ENCODE data around the gene GPHN. TPM values are rescaled to one million over a fixed set of nuclear protein-coding genes. Genes with fewer than 3 reads are reported as not detected.

Gene GPHN
- total RNA-seq, 1 donor = 8.3 TPM

GRCh38 chr14:67173719-67174118 lies 665.8 kb downstream of the GPHN start:
- H3K27me3 ChIP-seq (ENCODE audit: insufficient read depth, low read length) = no peaks in the 10 kb centered on the region
- no peak for DNase-seq (ENCODE audit: insufficient read length, low spot score, missing footprints)
- no peaks in the 10 kb centered on the region for H4K20me1 ChIP-seq (ENCODE audit: insufficient read depth, low read length)
- no peaks in the 10 kb centered on the region for H3K9me3 ChIP-seq (ENCODE audit: low read depth, low read length)
- no peaks in the 10 kb centered on the region for H3K79me2 ChIP-seq (ENCODE audit: insufficient read depth, low read length)
- no peak overlapping the region for H3K27ac ChIP-seq (ENCODE audit: low read depth, low read length)
- no peak overlapping the region for H2AFZ ChIP-seq (ENCODE audit: low read length)
- TF ChIP-seq CTCF (IDR thresholded peaks at IDR 0.05; ENCODE audit: extremely low read depth, low read depth, low read length) = no peak
- no peak overlapping the region for H3K4me3 ChIP-seq (ENCODE audit: insufficient read depth, low read length)
- H3K4me1 ChIP-seq (ENCODE audit: insufficient read depth, low read length) = no peaks in the 10 kb centered on the region
- H3K36me3 ChIP-seq (ENCODE audit: insufficient read depth, low read length) = no peaks in the 10 kb centered on the region
- H3K4me2 ChIP-seq (ENCODE audit: insufficient read depth, low read length) = no peak overlapping the region

GRCh38 chr14:67186172-67186768 lies 678.3 kb downstream of the GPHN start:
- no peak overlapping the region for H2AFZ ChIP-seq (ENCODE audit: low read length)
- H3K4me2 ChIP-seq (ENCODE audit: insufficient read depth, low read length) = peak overlapping the region; percentile 49
- DNase-seq (ENCODE audit: insufficient read length, low spot score, missing footprints) = no peak
- no peaks in the 10 kb centered on the region for H3K27me3 ChIP-seq (ENCODE audit: insufficient read depth, low read length)
- peaks cover 21% of the 10 kb centered on the region for H3K4me1 ChIP-seq (ENCODE audit: insufficient read depth, low read length)
- no peaks in the 10 kb centered on the region for H4K20me1 ChIP-seq (ENCODE audit: insufficient read depth, low read length)
- H3K27ac ChIP-seq (ENCODE audit: low read depth, low read length) = no peak overlapping the region
- no peak for TF ChIP-seq CTCF (IDR thresholded peaks at IDR 0.05; ENCODE audit: extremely low read depth, low read depth, low read length)
- H3K79me2 ChIP-seq (ENCODE audit: insufficient read depth, low read length) = no peaks in the 10 kb centered on the region
- H3K36me3 ChIP-seq (ENCODE audit: insufficient read depth, low read length) = no peaks in the 10 kb centered on the region
- no peaks in the 10 kb centered on the region for H3K9me3 ChIP-seq (ENCODE audit: low read depth, low read length)
- H3K4me3 ChIP-seq (ENCODE audit: insufficient read depth, low read length) = no peak overlapping the region

GRCh38 chr14:67186789-67187584 lies 679.0 kb downstream of the GPHN start:
- Histone ChIP-seq H3K4me1 (ENCODE audit: insufficient read depth, low read length) (peaks cover 24% of the 10 kb centered on the region), H3K36me3 (ENCODE audit: insufficient read depth, low read length) (no peaks in the 10 kb centered on the region), H3K27me3 (ENCODE audit: insufficient read depth, low read length) (no peaks in the 10 kb centered on the region), H3K27ac (ENCODE audit: low read depth, low read length) (no peak overlapping the region), H3K9me3 (ENCODE audit: low read depth, low read length) (no peaks in the 10 kb centered on the region), H3K79me2 (ENCODE audit: insufficient read depth, low read length) (no peaks in the 10 kb centered on the region), H2AFZ (ENCODE audit: low read length) (no peak overlapping the region), H3K4me3 (ENCODE audit: insufficient read depth, low read length) (no peak overlapping the region), H3K4me2 (ENCODE audit: insufficient read depth, low read length) (peak overlapping the region; percentile 49), H4K20me1 (ENCODE audit: insufficient read depth, low read length) (no peaks in the 10 kb centered on the region)
- no peak for TF ChIP-seq CTCF (IDR thresholded peaks at IDR 0.05; ENCODE audit: extremely low read depth, low read depth, low read length)
- DNase-seq (ENCODE audit: insufficient read length, low spot score, missing footprints) = peak; percentile 90

- no peaks in the 10 kb centered on the region for H3K9me3 ChIP-seq (ENCODE audit: low read depth, low read length)
- no peak overlapping the region for H3K27ac ChIP-seq (ENCODE audit: low read depth, low read length)
- no peak for TF ChIP-seq CTCF (IDR thresholded peaks at IDR 0.05; ENCODE audit: extremely low read depth, low read depth, low read length)
- peaks cover 25% of the 10 kb centered on the region for H3K4me1 ChIP-seq (ENCODE audit: insufficient read depth, low read length)
- H3K27me3 ChIP-seq (ENCODE audit: insufficient read depth, low read length) = no peaks in the 10 kb centered on the region
- no peak overlapping the region for H2AFZ ChIP-seq (ENCODE audit: low read length)
- no peak overlapping the region for H3K4me3 ChIP-seq (ENCODE audit: insufficient read depth, low read length)
- no peaks in the 10 kb centered on the region for H3K36me3 ChIP-seq (ENCODE audit: insufficient read depth, low read length)
- no peak for DNase-seq (ENCODE audit: insufficient read length, low spot score, missing footprints)
- peak overlapping the region; percentile 49 for H3K4me2 ChIP-seq (ENCODE audit: insufficient read depth, low read length)
- H3K79me2 ChIP-seq (ENCODE audit: insufficient read depth, low read length) = no peaks in the 10 kb centered on the region
- no peaks in the 10 kb centered on the region for H4K20me1 ChIP-seq (ENCODE audit: insufficient read depth, low read length)
Measured at GRCh38 chr14:67187826-67188225, 679.9 kb downstream of the GPHN start.
